Measurements from ENCODE around the gene XRCC2. TPM values are rescaled to one million over a fixed set of nuclear protein-coding genes. Genes with fewer than 3 reads are reported as not detected.

Gene XRCC2
- total RNA-seq, 1 donor from 2014 or later: 0.46 TPM

DNA sequence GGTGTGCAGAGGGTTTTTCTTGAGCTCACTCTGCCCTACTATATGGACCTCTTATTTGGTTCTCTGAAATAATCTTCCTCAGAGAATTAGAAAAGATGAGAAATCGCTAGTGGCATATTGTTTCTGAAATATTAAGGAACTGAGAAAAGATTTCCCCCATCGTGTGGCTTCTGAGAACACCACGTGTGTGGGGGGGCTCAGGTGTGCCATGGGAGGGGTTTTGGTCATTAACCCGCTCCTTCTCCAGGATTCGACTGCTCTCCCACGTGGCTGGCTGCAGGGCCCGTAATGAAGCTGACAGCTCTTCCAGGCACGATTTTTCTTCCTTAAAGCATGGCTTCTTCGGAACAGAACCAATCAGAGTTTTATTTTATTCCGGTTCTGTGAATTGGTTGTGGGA, 67.7 kb downstream of the XRCC2 start:
- ATAC-seq (no peak), DNase-seq (no peak)
- Histone ChIP-seq H3K9me3 (no peaks in the 10 kb centered on the region), H3K36me3 (no peaks in the 10 kb centered on the region), H3K4me1 (no peaks in the 10 kb centered on the region), H3K27ac (no peak overlapping the region), H3K4me3 (no peak overlapping the region), H3K27me3 (no peaks in the 10 kb centered on the region)
- TF ChIP-seq, protein P1, sequence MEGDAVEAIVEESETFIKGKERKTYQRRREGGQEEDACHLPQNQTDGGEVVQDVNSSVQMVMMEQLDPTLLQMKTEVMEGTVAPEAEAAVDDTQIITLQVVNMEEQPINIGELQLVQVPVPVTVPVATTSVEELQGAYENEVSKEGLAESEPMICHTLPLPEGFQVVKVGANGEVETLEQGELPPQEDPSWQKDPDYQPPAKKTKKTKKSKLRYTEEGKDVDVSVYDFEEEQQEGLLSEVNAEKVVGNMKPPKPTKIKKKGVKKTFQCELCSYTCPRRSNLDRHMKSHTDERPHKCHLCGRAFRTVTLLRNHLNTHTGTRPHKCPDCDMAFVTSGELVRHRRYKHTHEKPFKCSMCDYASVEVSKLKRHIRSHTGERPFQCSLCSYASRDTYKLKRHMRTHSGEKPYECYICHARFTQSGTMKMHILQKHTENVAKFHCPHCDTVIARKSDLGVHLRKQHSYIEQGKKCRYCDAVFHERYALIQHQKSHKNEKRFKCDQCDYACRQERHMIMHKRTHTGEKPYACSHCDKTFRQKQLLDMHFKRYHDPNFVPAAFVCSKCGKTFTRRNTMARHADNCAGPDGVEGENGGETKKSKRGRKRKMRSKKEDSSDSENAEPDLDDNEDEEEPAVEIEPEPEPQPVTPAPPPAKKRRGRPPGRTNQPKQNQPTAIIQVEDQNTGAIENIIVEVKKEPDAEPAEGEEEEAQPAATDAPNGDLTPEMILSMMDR (IDR thresholded peaks at IDR 0.05): no peak
- intact Hi-C loops (cut with DNase I): no loop called here

DNA sequence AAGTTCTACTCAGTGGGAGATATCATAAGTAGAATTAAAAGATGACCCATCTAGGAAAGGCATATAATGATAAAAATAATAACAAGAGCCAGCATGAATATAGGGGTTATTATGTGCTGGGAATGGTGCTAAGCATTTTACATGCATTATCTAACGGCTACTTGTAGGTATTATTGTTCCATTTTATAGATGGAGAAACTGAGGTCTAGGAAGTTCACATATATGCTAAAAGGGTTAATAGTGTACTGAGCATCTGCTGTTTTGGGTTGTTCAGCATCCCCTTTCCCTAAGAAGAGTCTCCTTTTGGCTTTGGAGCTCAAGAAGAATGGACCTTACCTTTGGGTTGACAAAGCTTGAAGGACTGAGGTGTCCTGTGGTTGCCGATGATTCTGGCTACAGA, 68.9 kb downstream of the XRCC2 start:
- Histone ChIP-seq H3K27ac (no peak overlapping the region), H3K36me3 (no peaks in the 10 kb centered on the region), H3K4me3 (no peak overlapping the region), H3K4me1 (no peaks in the 10 kb centered on the region), H3K27me3 (no peaks in the 10 kb centered on the region), H3K9me3 (no peaks in the 10 kb centered on the region)
- ATAC-seq: no peak
- no peak for DNase-seq
- intact Hi-C loops (cut with DNase I): no loop called here
- TF ChIP-seq, protein P1 (IDR thresholded peaks at IDR 0.05): no peak

DNA sequence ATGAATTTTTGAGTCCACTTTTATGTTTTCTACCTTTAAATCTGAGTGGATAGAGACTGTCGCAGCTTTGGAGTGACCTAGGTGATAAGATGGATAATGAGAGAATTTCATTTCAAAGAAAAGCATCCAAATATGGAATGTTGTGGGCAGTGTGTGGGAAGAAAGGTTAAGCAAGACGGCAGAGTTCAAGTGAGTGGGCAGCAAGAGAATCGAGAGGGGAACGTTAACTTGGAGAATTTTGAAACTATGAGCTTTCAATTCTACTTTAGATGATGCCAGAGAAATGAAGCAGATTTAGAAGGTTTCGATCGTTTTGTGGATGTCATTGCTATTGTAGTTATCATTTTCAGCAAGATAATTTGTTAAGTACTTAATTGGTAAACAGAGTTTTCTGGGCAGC, 73.0 kb downstream of the XRCC2 start:
- ATAC-seq (peak; percentile 32), DNase-seq (no peak)
- TF ChIP-seq, protein P1 (IDR thresholded peaks at IDR 0.05): no peak
- Histone ChIP-seq H3K36me3 (no peaks in the 10 kb centered on the region), H3K4me1 (no peaks in the 10 kb centered on the region), H3K4me3 (no peak overlapping the region), H3K27ac (no peak overlapping the region), H3K9me3 (no peaks in the 10 kb centered on the region), H3K27me3 (no peaks in the 10 kb centered on the region)
- intact Hi-C loops (cut with DNase I): no loop called here

DNA sequence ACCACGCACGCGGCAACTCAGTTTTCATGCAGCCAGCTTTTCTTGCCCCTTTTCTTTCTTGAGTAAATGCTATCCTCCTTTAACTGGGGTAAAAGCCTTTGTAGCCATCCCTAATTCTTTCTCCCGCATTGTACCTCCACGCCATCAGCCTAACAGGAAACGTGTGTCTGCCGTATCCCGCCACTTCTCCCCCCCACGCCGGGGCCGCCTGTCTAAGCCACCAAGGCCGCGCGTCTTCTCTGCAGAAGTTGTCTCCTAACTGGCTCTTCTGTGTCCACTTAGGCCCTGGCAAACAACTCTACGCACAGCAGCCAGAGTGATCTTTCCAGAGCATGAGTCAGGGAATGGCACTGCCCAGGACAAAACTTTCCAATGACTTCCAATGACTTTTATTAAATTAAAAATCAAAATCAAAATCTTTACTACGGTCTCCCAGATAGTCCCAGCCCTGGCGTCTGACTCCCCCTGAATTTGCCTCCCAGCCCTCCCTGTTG, 74.6 kb downstream of the XRCC2 start:
- H3K36me3 ChIP-seq: no peaks in the 10 kb centered on the region
- no peaks in the 10 kb centered on the region for H3K9me3 ChIP-seq
- H3K27me3 ChIP-seq: no peaks in the 10 kb centered on the region
- no peak for DNase-seq
- no peaks in the 10 kb centered on the region for H3K4me1 ChIP-seq
- no peak overlapping the region for H3K4me3 ChIP-seq
- ATAC-seq: no peak
- no peak overlapping the region for H3K27ac ChIP-seq
- TF ChIP-seq, protein P1 (IDR thresholded peaks at IDR 0.05): no peak
- intact Hi-C loops (cut with DNase I): no loop called here

DNA sequence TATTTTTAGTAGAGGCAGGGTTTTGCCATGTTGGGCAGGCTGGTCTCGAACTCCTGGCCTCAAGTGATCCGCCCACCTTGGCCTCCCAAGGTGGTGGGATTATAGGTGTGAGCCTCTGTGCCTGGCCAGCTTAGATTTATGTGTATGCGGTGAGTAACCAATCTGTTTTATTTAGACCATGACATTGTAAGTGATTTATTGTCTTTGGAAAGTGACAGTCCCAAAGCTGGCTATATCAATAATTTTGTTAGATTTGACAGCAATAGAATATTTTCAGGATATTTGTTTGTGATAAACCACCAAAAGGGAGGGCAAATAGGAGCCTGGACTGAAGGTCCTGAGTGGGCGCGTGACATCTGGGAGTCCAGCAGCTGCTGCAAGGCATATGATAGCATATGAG, 75.7 kb downstream of the XRCC2 start:
- Histone ChIP-seq H3K9me3 (no peaks in the 10 kb centered on the region), H3K36me3 (no peaks in the 10 kb centered on the region), H3K27ac (no peak overlapping the region), H3K4me1 (no peaks in the 10 kb centered on the region), H3K4me3 (no peak overlapping the region), H3K27me3 (no peaks in the 10 kb centered on the region)
- TF ChIP-seq, protein P1 (IDR thresholded peaks at IDR 0.05): no peak
- DNase-seq (no peak), ATAC-seq (no peak)
- intact Hi-C loops (cut with DNase I): no loop called here

DNA sequence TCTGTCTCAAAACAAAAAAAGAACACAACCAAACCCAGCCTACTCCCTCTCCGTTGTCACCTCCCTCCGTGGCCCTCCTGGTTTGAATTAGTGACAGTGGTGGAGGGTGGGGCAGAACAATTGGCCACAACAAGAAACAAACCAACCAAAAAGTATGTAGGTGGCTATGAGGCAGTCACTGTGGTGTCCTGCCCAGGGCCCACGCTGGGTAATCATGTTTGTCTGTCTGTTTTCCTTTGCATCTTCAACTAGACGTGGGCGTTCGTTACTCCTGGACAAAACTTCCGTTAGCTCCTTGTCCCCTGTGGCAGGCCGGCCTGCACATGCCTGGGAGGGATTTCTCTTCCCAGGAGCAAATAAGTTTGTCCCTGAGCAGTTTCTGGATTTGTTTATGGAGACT, 78.4 kb downstream of the XRCC2 start:
- H3K36me3 ChIP-seq: no peaks in the 10 kb centered on the region
- H3K27me3 ChIP-seq: no peaks in the 10 kb centered on the region
- DNase-seq (no peak), ATAC-seq (no peak)
- no peak overlapping the region for H3K27ac ChIP-seq
- H3K9me3 ChIP-seq: no peaks in the 10 kb centered on the region
- no peak overlapping the region for H3K4me3 ChIP-seq
- TF ChIP-seq, protein P1 (IDR thresholded peaks at IDR 0.05): no peak
- intact Hi-C loops (cut with DNase I): no loop called here
- H3K4me1 ChIP-seq: no peaks in the 10 kb centered on the region

Data from upper lobe of right lung (tissue), 1 donor.